Measurements from ENCODE around the gene TMED9.
"Not testable (repeated sequence)": the region's sequence is repeated elsewhere in the genome, so short reads cannot be mapped to it uniquely, and the experiment has no call there.

TMED9 gene

DNA sequence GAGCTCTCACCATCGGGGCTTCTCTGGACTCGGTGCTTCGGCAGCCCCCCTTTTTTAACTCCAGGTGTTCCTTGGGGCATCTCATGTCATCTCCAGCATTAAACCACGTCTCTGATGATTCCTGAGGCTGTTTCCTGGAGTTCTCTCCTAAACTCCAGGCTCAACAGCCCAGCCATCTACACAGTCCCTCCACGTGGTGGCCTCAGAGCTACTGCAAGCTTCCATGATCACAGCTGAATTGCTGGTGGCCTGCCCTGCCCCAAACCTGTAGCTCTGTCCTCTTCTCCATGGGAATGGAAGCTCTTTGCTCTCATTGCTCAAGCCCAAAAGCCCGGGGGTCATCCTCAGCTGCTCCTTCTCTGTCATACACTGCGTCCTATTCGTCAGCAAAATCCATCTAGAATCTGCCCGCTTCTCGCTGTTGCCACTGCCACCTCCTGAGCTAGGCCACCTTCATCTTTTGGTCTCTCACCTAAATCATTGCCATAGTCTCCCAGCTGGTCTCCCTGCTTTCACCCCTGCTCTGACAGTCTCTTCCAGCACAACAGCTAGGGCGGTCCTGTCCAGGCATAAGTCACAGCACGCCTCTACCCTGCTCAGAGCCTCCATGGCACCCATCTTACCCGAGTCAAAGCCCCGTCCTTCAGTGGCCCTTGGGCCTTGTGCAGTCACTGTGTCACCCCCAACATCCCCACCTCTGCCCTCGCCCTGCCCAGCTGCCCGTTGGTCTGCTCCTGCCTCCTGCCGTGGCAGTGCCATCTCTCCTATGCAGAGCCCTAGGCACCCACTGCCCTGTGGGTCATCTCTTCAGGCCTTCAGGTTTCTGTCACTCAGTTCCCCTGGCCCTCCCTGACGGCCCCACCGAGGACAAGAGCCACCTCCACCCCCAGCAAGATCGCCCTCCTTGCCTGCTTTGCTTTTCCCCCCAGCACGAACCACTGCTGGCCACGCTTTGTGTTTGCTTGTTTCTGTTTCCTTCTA is 14.4 kb downstream of the TMED9 start:
- no peak for DNase-seq (ENCODE audit: low spot score)

- DNase-seq (ENCODE audit: low spot score) = no peak
Measured at GRCh38 chr5:177607115-177607451, 15.1 kb downstream of the TMED9 start.

GRCh38 chr5:177607452-177608192 is 15.6 kb downstream of the TMED9 start:
- peak; percentile 50 for DNase-seq (ENCODE audit: low spot score)

DNA sequence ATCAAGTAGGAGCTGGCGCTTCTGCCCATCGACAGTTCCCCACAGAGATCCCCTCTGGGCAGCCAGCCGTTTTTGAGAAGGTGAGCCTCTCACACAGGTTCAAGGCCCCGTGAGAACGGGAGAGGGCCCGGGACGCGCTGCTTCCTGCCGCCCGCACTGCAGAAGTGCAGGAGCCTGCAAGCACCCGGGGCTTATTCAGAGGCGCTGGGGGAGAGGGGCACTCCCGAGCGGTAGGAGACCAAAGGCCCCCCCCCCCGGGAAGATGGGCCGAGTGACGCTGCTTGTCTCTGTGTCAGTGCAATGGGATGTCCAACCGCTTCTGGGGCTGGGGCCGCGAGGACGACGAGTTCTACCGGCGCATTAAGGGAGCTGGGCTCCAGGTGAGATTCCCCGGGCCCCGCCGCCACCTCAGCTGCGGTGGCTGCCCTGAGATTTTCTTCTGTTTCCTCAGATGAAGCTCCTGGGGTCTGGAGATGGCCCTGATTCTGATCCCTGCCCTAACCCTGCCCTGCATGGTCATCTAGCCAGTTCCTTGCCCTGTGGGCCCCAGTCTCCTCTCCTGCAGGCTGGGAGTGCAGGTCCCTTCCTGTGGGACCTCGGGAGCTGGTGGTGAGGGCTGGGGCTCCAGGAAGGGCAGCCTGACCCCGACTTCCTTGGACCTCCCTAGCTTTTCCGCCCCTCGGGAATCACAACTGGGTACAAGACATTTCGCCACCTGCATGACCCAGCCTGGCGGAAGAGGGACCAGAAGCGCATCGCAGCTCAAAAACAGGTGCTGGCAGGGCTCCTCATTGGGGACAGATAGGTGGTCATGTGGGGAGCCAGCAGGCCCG is 16.5 kb downstream of the TMED9 start:
- no peak for DNase-seq (ENCODE audit: low spot score)

DNA sequence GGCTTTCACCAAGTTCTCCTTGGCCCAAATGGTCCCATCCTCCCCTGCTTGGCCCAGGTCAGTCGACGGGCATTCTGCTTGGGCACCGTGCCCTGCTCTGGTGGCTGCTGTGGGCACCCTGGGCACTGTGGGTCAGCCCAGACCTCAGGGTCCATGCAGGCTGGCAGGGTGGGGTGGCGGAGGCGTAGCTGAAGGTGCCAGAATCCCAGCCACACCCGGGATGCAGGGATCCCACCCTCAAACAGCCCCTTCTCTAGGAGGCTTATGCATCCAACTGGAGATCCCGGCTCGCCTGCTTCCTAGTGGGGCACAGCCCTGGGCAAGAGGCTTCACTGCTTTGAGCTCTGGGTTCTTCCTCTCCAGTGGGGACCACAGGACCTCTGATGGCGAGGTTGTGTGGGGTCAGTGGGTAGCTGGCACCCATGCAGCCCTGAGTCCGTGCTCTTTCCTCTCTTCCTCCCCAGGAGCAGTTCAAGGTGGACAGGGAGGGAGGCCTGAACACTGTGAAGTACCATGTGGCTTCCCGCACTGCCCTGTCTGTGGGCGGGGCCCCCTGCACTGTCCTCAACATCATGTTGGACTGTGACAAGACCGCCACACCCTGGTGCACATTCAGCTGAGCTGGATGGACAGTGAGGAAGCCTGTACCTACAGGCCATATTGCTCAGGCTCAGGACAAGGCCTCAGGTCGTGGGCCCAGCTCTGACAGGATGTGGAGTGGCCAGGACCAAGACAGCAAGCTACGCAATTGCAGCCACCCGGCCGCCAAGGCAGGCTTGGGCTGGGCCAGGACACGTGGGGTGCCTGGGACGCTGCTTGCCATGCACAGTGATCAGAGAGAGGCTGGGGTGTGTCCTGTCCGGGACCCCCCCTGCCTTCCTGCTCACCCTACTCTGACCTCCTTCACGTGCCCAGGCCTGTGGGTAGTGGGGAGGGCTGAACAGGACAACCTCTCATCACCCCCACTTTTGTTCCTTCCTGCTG is 17.4 kb downstream of the TMED9 start:
- no peak for DNase-seq (ENCODE audit: low spot score)

- no peak for DNase-seq (ENCODE audit: low spot score)
Measured at GRCh38 chr5:177610131-177610769, 18.2 kb downstream of the TMED9 start.

GRCh38 chr5:177610770-177611445 is 18.9 kb downstream of the TMED9 start:
- DNase-seq (ENCODE audit: low spot score) = no peak

- no peak for DNase-seq (ENCODE audit: low spot score)
Measured at GRCh38 chr5:177611446-177612214, 19.6 kb downstream of the TMED9 start.

DNA sequence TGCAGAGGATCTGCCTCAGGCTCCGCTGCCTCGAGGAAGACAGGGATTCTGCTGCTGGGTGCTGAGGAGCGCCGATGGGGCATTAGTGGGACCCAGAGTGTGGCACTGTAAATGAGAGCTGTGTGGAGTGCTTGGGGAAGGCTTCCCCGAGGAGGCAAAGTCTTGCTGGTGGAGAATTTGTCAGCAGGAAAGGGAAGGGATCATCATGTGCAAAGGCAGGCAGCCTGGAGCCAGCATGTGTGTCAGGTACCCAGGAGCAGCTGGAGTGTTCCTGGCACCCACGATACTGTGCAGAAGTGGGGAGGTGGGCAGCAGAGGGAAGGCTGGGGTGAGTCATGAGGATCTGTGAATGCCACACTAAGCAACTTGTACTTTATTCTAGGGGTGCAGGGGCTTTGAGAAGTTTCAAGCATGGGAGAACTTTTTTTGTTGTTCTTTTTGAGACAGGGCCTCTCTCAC is 20.2 kb downstream of the TMED9 start:
- DNase-seq (ENCODE audit: low spot score) = no peak

DNA sequence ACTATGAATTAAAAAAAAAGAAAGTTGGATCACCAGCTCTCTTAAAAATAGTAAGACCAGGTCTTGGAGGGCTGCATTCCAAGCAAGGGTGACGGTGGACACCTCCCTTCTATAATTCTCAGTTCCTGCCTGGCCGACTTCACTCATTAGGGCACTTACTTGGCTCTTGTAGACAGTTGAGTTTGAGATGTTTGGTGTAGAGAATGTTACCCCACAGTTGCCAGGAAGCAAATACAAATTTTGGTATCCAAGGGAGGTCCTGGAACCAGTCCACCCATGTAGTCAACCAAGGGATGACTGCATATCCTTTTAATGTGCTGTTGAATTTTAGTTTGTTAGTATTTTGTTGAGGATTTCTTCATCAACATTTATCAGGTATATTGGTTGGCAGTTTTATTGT is 28.6 kb downstream of the TMED9 start:
- DNase-seq (ENCODE audit: low spot score) = no peak

DNA sequence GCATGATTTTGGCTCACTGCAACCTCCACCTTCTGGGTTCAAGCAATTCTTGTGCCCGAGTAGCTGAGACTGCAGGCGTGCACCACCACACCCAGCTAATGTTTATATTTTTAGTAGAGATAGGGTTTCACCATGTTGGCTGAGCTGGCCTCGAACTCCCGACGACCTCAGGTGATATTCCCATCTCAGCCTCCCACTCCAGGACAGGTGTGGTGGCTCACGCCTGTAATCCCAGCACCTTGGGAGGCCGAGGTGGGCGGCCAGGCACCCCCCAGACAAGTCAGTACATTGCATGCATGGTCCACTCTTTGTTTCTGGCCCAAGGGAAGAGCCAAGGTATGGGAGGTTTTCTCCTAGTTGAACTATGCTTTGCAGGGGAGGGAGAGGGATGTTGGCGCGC is 32.2 kb downstream of the TMED9 start:
- not testable (repeated sequence) for DNase-seq (ENCODE audit: low spot score)

DNA sequence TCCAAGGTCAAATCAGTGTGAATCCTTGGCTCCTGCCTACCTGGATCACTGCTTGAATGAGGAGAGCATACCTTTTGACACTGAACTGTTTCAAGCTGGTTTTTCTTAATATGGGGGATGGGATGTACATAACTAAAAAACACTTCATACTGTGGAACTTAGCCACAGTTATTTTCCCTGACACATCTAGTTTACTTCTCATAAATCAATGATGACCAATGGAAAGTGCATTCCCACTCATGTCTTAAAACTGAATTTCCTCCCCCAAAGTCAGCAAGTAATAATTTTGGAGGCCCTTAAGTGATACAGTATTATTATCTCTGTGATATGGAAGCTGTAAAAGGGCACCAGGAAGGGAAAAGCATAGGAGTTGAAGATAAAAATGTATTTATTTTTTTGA is 38.2 kb downstream of the TMED9 start:
- DNase-seq (ENCODE audit: low spot score) = not testable (repeated sequence)

GRCh38 chr5:177634912-177635311 is 42.9 kb downstream of the TMED9 start:
- not testable (repeated sequence) for DNase-seq (ENCODE audit: low spot score)

GRCh38 chr5:177645462-177645861 is 53.5 kb downstream of the TMED9 start:
- not testable (repeated sequence) for DNase-seq (ENCODE audit: low spot score)

All from COLO829 (cell line).